NCI-H82 treated with DMSO at 0.1 percent for 48 hours (cell line): ENCODE data around the gene FBXL7.

Experiments used
- DNase-seq: peaks from one replicate; lab custom pipeline; 2025; ENCODE audit not compliant: unreplicated experiment; lab: John Stamatoyannopoulos, UW

Gene FBXL7

GRCh38 chr5:15501091-15501791 is 1.3 kb downstream of the FBXL7 start:
- no peak for DNase-seq

GRCh38 chr5:15502208-15502607 is 2.2 kb downstream of the FBXL7 start:
- DNase-seq, result no peak

GRCh38 chr5:15506146-15506545 is 6.2 kb downstream of the FBXL7 start:
- DNase-seq, result no peak

DNA sequence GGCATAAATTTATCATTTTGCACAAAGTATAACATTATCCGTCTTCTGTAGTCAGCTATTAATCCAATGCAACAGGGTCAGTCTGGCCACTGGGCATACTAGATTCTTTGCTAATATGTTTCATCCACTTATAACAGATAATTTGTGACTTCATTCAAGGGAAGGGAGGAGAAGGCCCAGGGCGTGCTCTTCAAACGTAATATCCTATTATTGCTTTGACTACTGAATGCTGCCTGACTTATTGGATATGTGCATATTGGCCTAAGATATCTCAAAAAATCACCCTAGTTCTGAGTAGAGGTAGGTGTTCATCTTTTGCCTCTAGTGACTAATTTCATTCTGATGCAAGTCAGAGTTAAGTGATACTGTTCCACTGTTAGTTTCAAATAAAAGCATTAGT is 6.9 kb downstream of the FBXL7 start:
- no peak for DNase-seq

DNA sequence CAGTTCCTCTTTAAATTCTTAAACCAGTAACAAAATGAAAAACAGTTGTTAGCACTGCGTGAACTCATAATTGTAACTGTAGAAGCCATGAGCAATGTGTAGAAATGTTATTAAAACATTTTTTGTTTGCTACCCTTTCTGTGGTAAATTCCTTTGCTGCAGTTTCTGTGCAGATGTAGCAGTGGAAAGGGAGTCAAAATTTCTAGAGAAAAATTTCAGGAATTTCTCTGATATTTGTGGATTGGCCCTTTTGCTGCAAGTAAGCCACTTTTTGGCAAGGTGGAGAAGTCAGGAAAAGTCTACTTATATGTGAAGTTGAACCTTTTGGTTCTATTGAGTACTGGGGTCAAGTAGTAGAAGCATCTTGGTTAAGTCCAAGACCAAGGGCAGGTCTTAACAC is 10.1 kb downstream of the FBXL7 start:
- no peak for DNase-seq

DNA sequence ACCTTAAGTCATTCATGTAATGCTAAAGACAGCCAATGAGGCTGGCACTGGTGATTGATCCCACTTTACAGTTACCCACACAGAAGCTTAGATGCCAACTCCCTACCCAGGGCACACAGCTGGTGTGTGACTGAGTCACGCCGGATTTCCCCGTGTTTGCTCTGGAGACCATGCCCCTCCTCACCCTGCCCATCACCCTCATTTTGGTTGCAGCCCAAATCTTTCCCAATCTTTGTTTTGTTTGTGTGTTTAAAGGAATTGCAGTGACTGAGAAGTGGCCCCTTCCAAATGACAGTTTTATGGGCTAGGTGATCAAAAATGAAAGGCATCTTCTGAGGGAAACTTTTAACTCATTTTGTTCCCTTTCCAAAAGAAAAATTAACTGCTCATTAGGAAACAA is 10.9 kb downstream of the FBXL7 start:
- no peak for DNase-seq

DNA sequence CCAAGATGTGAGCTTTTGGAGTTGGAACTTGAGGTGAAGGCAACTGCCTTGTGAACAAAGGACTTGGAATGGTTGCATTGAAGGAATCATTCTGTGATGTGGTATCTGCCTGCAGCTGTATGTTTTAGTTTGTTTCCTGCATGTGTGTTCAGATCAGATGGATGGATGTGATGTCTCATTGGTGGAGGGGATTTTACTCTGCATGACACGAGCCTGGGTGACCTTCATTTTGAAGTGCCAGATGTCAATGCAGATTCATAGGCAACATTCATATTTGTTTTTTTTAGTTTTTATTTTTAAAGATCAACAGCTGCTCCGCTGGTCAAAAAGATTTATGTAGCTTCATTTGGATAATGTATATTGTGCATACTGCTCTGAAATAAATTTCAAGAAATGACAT is 13.5 kb downstream of the FBXL7 start:
- DNase-seq, result no peak

- DNase-seq, result no peak
These were observed 13.9 kb downstream of the FBXL7 start for GRCh38 chr5:15513911-15514310.

DNA sequence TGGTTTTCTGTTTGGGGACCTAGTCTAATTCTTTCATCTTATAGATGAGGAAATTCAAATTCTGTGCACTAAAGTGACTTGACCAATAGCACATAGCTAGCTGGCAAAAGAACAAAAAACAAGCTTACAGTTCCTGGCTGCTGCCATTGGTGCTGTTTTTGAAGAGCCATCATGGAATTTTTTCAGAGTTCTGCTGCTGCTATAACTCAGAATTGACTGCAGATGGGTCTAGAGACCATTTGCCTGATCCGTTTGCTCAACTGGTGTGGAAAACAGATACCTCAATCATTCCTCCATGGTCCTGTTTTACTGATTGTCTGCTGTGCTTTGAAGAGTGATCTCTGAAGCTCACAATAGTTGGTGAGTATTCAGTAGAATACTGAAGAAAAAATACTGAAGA is 15.2 kb downstream of the FBXL7 start:
- no peak for DNase-seq

DNA sequence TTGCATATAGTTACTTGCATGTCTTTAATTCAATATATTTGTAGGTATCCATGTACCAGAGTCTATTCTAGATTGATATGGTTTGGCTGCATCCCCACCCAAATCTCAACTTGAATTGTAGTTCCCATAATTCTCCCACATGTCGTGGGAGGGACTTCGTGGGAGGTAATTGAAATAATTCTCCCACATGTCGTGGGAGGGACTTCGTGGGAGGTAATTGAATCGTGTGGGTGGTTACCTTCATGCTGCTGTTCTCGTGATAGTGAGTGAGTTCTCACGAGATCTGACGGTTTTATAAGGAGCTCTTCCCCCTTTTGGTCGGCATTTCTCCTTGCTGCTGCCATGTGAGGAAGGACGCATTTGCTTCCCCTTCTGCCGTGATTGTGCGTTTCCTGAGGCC is 16.5 kb downstream of the FBXL7 start:
- DNase-seq, result no peak

- DNase-seq, result no peak
These were observed 18.8 kb downstream of the FBXL7 start for GRCh38 chr5:15518786-15519185.

DNA sequence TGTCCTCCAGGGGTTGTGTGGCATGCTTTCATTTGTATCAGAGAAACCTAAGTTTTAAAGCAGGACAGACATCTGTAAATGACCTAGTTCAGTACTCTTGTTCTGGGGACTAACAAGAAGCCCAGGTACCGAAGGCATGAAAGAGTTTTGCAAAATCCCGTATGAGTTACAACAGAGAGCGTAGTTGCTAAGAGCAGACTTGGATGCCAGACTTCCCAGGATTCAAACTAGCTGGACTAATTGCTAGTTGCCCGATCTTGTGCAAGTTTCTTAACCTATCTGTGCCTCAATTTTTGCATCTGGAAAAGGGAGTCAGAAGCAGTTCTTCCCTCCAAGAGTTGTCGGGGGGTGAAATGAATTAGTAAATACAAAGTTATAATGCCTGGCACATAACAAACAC is 20.9 kb downstream of the FBXL7 start:
- no peak for DNase-seq

GRCh38 chr5:15521381-15522186 is 21.6 kb downstream of the FBXL7 start:
- DNase-seq, result no peak

DNA sequence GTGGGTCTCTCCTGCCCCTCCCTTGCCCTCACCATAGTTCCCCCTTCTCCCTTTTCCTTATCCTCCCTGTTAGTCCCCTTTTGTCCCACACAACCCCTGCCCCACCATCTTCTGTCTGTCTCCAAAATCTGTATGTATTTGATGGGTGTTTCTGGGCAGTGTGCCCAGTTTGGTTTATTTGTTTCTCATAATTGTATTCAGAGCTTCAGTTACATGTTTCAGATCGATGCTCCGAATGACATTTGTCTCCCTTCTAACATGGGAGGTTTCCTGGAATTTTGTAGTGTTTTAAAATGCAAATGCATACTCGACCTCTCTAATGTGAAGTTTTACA is 22.2 kb downstream of the FBXL7 start:
- DNase-seq, result no peak

DNA sequence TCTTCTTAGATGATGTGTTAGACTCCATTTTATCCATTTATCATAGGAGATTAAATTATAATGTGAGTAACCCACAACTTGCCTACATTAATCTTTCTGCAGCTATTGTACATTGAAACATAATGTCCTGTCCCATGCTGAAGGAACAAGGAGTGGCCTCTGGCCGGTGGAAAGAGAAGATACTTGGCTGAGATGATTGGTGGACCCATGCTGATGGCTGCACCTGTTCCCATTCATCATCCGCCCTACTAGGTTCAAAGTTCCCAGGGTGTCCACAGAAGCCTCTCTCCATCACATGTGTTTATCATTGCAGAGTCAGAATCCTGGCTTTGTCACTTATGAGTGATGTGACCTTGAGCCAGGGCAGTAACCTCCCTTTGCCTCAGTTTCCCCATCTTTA is 24.7 kb downstream of the FBXL7 start:
- no peak for DNase-seq

DNA sequence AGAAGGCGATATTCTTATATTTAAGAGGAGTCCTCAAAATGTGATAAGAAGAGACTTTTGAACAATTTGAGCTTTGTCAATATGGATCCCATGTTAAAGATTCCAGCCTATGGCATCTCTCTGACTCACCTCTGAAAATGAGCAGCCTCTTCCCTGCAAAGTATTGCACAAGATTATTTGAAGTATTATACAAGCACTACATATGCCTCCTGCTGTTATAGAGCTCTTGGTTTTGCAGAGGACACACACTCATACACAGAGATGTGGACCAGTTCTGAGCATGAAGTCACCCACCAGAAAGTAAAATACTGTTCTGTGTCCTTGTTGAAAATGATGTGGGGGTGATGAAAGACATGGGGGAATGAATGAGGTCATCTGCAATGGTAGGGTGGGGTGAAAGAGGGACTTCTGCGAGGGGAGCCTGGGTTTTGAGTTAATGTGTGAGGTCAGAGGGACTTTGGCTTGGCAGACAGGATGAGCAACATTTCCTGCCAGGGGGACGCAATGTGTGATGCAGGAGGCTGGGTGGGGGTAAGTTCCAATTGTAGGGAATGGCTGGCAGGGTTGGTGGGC is 25.8 kb downstream of the FBXL7 start:
- no peak for DNase-seq

DNA sequence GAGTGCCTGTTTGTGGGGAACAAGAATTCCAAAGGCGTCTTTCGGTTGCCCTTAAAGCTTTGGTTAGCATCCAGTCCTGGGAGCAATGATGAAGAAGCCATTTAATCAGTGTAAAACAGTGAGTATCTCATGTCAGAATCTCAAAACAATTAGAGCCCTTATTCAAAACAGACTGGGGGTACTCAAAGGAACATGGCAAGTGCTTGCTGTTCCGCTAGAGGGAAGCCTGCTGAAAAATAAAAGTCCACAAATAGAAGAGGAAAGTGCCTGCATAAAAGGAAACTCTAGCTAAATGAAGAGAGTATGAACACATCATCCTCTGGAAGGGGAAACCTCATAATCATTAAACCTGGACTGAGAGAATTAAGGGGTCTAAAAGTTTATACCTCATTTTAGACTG is 26.4 kb downstream of the FBXL7 start:
- DNase-seq, result no peak

DNA sequence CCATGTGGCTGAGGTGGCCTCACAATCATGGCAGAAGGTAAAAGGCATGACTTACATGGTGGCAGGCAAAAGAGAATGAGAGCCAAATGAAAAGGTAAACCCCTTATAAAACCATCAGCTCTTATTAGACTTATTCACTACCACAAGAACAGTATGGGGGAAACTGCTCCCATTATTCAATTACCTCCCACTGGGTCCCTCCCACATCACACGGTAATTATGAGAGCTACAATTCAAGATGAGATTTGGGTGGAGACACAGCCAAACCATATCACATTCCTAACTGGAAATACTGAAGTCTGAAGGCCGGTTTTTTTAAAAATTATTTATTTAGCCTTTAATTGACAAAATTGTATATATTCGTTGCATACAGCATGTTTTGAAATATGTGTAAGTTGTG is 28.5 kb downstream of the FBXL7 start:
- DNase-seq, result no peak

GRCh38 chr5:15529013-15529412 is 29.0 kb downstream of the FBXL7 start:
- DNase-seq, result no peak

GRCh38 chr5:15529821-15530220 is 29.8 kb downstream of the FBXL7 start:
- no peak for DNase-seq

DNA sequence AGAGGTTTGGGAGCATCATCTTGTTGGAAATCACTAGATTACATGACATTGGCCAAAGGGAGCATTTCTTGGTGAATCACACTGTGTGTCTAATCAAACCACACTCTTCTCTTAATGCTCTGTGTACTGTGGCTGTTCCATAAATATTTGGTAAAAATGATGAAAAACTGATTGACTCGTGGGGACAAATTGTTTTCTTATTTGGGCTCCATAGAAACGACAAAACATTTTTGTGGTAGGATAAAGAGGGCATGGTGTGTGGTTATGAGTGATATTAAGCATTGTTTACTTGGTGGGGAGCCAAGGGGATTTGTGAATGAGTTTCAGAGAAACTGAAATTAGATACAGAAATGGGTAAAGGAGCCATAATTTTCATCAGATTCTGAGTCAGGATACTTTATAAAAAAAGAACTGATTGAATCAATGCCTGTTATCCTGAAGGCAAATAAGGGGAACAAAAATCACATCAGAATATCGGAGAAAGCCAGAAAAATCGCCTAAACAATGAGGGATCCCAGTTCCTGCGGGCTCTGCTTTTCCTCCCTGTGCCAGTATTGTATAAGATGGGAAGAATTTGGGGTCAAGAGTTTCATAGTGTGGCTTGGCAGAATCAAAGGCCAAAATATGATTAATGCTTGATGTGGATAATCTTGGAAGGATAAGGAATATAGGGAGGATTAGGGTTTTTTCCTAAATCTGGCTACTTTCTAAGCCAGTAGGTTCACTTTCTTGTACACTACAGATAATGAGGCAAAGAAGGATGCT is 33.3 kb downstream of the FBXL7 start:
- DNase-seq, result no peak

GRCh38 chr5:15535938-15536337 is 36.0 kb downstream of the FBXL7 start:
- DNase-seq, result no peak
